HCT116 (cell line): ENCODE data around the gene F2RL3.

Source experiments
- CTCF ChIP-seq, 3 experiments: fragments of 200-600 bp in 1 of 3; sonication (generic) in 1 of 3; IDR thresholded peaks in 2 of 3; conservative IDR thresholded peaks in 1 of 3; 2 replicates each; pipeline ENCODE4 v1.5.1; 2012 to 2017; ENCODE audit warnings: low read depth in 2 of 3, low read length in 2 of 3, antibody characterized with exemption in 1 of 3, borderline replicate concordance in 1 of 3, control low read depth in 1 of 3, mild to moderate bottlenecking in 1 of 3, mixed read lengths in 1 of 3, mixed run types in 1 of 3, moderate library complexity in 1 of 3; ENCODE audit not compliant: insufficient read depth in 1 of 3
- ELF1 ChIP-seq: IDR thresholded peaks from 2 replicates; pipeline ENCODE4 v1.6.1; 2012; ENCODE audit warnings: low read depth, borderline replicate concordance
- EZH2 ChIP-seq: fragments of 200-600 bp; sonication (generic); IDR thresholded peaks from 2 replicates; pipeline ENCODE4 v1.6.1; 2017; ENCODE audit warnings: antibody characterized with exemption, mixed run types
- EZH2phosphoT487 ChIP-seq: fragments of 200-600 bp; IDR thresholded peaks from 2 replicates; pipeline ENCODE4 v1.6.1; 2018; ENCODE audit warnings: antibody characterized with exemption, borderline replicate concordance
- JUND ChIP-seq: IDR thresholded peaks from 2 replicates; pipeline ENCODE4 v1.6.1; 2012
- MAX ChIP-seq: IDR thresholded peaks from 2 replicates; pipeline ENCODE4 v1.6.1; 2012
- POLR2A ChIP-seq: IDR thresholded peaks from 2 replicates; pipeline ENCODE4 v1.7.0; 2011; ENCODE audit warnings: borderline replicate concordance; ENCODE audit not compliant: insufficient read depth, insufficient read length; ENCODE audit errors: extremely low read depth
- POLR2AphosphoS5 ChIP-seq: IDR thresholded peaks from 2 replicates; pipeline ENCODE4 v1.6.1; 2011; ENCODE audit warnings: mild to moderate bottlenecking, low read depth, low read length, moderate library complexity
- RAD21 ChIP-seq: IDR thresholded peaks from 2 replicates; pipeline ENCODE4 v1.6.1; 2012; ENCODE audit warnings: low read depth, mild to moderate bottlenecking
- SIN3A ChIP-seq: IDR thresholded peaks from 2 replicates; pipeline ENCODE4 v1.6.1; 2012; ENCODE audit warnings: low read depth
- SRF ChIP-seq: IDR thresholded peaks from 2 replicates; pipeline ENCODE4 v1.6.1; 2012; ENCODE audit warnings: low read depth
- YY1 ChIP-seq: IDR thresholded peaks from 2 replicates; pipeline ENCODE4 v1.6.1; 2011; ENCODE audit warnings: low read length, low read depth, moderate library complexity, mild to moderate bottlenecking; ENCODE audit not compliant: insufficient replicate concordance; ENCODE audit errors: extremely low read depth

- no peak for TF ChIP-seq POLR2A
- no peak for TF ChIP-seq SRF
- no peak for TF ChIP-seq SIN3A
- TF ChIP-seq RAD21 = no peak
- TF ChIP-seq MAX = no peak
- TF ChIP-seq CTCF (IDR thresholded peaks at IDR 0.05 in 2 of 3, conservative IDR thresholded peaks at IDR 0.05 in 1 of 3; ENCODE audit: borderline replicate concordance in 1 of 3, insufficient read depth in 1 of 3, low read depth in 2 of 3, low read length in 2 of 3) = no peak
- no peak for TF ChIP-seq POLR2AphosphoS5
- TF ChIP-seq ELF1 = no peak
- TF ChIP-seq EZH2phosphoT487 = no peak
- TF ChIP-seq EZH2 = no peak
- TF ChIP-seq JUND = no peak
- no peak for TF ChIP-seq YY1
Measured at GRCh38 chr19:16919496-16919895, 30.7 kb downstream of the F2RL3 start.
